Fibroblast of the aortic adventitia (primary cell): ENCODE results near the gene NOS3. TPM values are rescaled to one million over a fixed set of nuclear protein-coding genes. Genes with fewer than 3 reads are reported as not detected.

ENCODE experiments used
- DNase-seq: peaks from one replicate; pipeline ENCODE4 v3.0.0-alpha.2; 2010; ENCODE audit warnings: low read depth
- H3K4me3 ChIP-seq: 2 replicates; pipeline ENCODE4 v1.5.1; 2011; ENCODE audit warnings: low read depth, mild to moderate bottlenecking, control low read depth, low read length, moderate library complexity
- CTCF ChIP-seq: IDR thresholded peaks from 2 replicates; pipeline ENCODE4 v1.5.1; 2011; ENCODE audit warnings: mild to moderate bottlenecking, low read length, control low read depth, inconsistent platforms; ENCODE audit not compliant: insufficient read depth
- total RNA-seq: library from RNA; depleted of rRNA; stranded (reverse); fragments of >200 nt; gene quantifications from 2 replicates; pipeline ENCODE4 v1.2.3, GENCODE V29; 2012; ENCODE audit warnings: low replicate concordance

NOS3 gene
- total RNA-seq, 1 donor: 0.36 TPM

- TF ChIP-seq CTCF: no peak
- H3K4me3 ChIP-seq: no peak within 1 kb of the TSS
- DNase-seq: no peak
Measured at GRCh38 chr7:150978126-150978789, 12.6 kb upstream of the NOS3 start, which contains the start of gene KCNH2. Gene KCNH2, minus strand, starts transcription at chr7:150978321. Its CDS starts 408 bp downstream, at chr7:150977913.

DNA sequence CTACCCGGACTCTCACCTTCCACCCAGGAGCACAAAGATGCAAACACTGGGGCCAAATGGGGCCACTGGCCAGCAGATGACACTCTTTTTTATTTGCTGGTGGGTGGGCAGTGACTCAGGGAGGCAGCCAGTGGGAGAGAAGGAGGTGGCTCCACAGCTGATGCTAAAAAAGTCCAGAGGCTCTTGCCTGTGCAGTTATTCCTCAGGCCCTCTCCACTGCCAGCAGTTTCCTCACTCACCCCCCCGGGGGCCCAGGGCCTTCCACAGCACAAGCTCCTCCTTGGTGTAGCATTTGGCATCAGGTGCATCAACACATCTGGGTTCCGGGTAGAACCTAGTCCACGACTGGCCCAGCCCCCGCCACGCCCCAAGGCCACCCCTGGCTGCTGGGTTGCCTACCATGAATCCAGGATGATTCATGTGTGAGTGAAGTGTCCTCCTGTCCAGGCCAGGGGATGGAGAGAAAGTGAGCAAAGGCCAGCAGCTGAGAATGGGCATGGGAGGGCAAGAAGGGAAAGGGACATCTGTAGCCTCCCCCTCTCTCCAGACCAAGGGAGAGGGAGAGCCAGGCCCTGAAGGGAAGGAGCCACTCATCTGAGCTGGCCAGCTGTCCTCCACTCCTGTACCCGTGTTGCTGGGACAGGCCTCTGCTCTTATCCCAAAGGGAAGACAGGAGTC lies 11.0 kb upstream of the NOS3 start:
- H3K4me3 ChIP-seq: no peak overlapping the region
- TF ChIP-seq CTCF: no peak
- DNase-seq: no peak

DNA sequence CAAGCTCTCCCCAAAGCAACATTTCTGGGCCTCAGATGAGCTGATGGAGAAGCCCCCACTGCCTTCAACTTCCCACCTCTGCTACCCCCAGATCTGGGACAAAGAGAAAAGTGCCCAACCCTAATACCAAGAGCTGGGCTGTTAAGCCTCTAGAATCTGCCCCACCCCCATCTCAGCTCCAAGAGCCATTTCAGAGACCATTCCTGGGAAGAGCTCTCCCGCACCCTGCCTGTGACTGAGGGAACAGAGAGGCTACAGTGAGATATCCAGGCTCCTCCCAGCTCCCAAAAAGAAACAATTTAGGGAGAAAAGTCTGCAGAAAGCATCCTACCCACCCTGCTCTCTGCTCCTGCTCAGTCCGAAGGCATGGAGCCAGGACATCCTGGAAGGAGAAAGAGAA lies 10.2 kb upstream of the NOS3 start:
- no peak overlapping the region for H3K4me3 ChIP-seq
- DNase-seq: no peak
- no peak for TF ChIP-seq CTCF

DNA sequence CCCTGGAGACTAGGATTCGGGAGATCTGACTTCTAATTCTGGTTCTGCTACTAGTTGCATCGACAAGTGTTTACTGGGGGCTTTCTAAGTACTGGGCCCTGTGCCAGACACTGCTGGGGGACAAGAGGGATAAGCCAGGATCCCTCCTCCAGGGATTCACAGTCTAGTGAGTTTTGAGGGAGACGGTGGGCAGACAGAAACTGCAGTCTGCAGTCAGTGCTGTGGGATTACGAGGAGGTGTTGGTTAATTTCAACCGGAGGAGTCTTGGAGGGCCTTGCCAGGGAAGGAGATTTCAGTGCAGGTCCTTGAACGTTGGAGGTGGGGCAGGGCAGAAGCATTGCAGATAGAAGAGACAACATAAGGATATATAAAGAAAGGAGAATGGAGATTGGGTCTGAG lies 9.2 kb upstream of the NOS3 start:
- TF ChIP-seq CTCF: no peak
- H3K4me3 ChIP-seq: no peak overlapping the region
- no peak for DNase-seq

DNA sequence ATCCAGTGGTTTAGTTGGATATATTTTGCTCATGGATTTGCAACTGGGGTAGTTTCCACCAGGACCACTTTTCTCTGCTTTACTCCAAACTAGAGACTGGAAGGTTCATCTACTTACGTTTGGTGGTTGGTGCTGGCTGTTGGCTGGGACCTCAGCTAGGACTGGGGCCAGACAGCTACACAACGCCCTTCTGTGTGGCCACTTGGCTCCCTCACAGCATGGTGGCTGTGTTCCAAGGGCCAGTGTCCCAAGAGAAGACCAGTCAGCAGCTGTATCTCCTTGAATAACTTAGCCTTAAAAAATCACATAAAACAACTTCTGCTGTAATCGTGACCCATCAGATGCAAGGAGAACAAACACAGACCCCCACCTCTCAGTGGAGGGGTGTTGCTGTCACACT lies 8.5 kb upstream of the NOS3 start:
- DNase-seq: no peak
- TF ChIP-seq CTCF: no peak
- H3K4me3 ChIP-seq: no peak overlapping the region

GRCh38 chr7:150983893-150984368 lies 6.9 kb upstream of the NOS3 start:
- TF ChIP-seq CTCF: no peak
- DNase-seq: peak; percentile 45
- no peak overlapping the region for H3K4me3 ChIP-seq
